H9 (cell line): ENCODE measurements around the gene MAP3K5. TPM values are rescaled to one million over a fixed set of nuclear protein-coding genes. Genes with fewer than 3 reads are reported as not detected.

ENCODE experiments used
- DNase-seq: peaks from one replicate; pipeline ENCODE4 v3.0.0-alpha.2; 2017
- H2AFZ ChIP-seq: one replicate; pipeline ENCODE4 v1.6.1; 2013; ENCODE audit warnings: mild to moderate bottlenecking, low read length, control low read depth, moderate library complexity
- H2AK5ac ChIP-seq: 2 replicates; pipeline ENCODE4 v1.6.1; 2013; ENCODE audit warnings: low read length, control low read depth, mixed read lengths; ENCODE audit not compliant: insufficient read length
- H2BK120ac ChIP-seq: one replicate; pipeline ENCODE4 v1.6.1; 2013; ENCODE audit warnings: low read depth, mild to moderate bottlenecking, low read length, control low read depth, inconsistent platforms; ENCODE audit not compliant: poor library complexity, severe bottlenecking
- H2BK12ac ChIP-seq: 2 replicates; pipeline ENCODE4 v1.6.1; 2013; ENCODE audit warnings: low read length, control low read depth, mixed read lengths, low read depth; ENCODE audit not compliant: insufficient read length
- H2BK15ac ChIP-seq: 2 replicates; pipeline ENCODE4 v1.6.1; 2013; ENCODE audit warnings: low read depth, low read length, control low read depth
- H2BK20ac ChIP-seq: one replicate; pipeline ENCODE4 v1.6.1; 2013; ENCODE audit warnings: low read depth, mild to moderate bottlenecking, low read length, control low read depth, inconsistent platforms; ENCODE audit not compliant: poor library complexity, severe bottlenecking
- H2BK5ac ChIP-seq: 2 replicates; pipeline ENCODE4 v1.6.1; 2013; ENCODE audit warnings: low read length, control low read depth, mixed read lengths; ENCODE audit not compliant: insufficient read length
- H3K14ac ChIP-seq: 2 replicates; pipeline ENCODE4 v1.6.1; 2013; ENCODE audit warnings: low read length, control low read depth; ENCODE audit not compliant: insufficient read depth
- H3K18ac ChIP-seq: 2 replicates; pipeline ENCODE4 v1.6.1; 2013; ENCODE audit warnings: low read depth, mild to moderate bottlenecking, mixed read lengths, low read length, control low read depth; ENCODE audit not compliant: insufficient read length
- H3K23ac ChIP-seq: 2 replicates; pipeline ENCODE4 v1.6.1; 2013; ENCODE audit warnings: low read length, control low read depth, mixed read lengths, low read depth; ENCODE audit not compliant: insufficient read length
- H3K23me2 ChIP-seq: 2 replicates; pipeline ENCODE4 v1.6.1; 2013; ENCODE audit warnings: low read depth, mild to moderate bottlenecking, mixed read lengths, low read length, control low read depth; ENCODE audit not compliant: insufficient read length, poor library complexity, severe bottlenecking
- H3K27ac ChIP-seq: 2 replicates; pipeline ENCODE4 v1.5.1; 2013; ENCODE audit warnings: low read length, control low read depth, mixed read lengths, low read depth; ENCODE audit not compliant: insufficient read length
- H3K27me3 ChIP-seq: 2 replicates; pipeline ENCODE4 v1.6.1; 2013; ENCODE audit warnings: low read length, control low read depth, inconsistent platforms; ENCODE audit not compliant: insufficient read depth
- H3K4ac ChIP-seq: 2 replicates; pipeline ENCODE4 v1.6.1; 2013; ENCODE audit warnings: low read depth, mild to moderate bottlenecking, control low read depth, inconsistent platforms, low read length, moderate library complexity
- H3K4me1 ChIP-seq: 2 replicates; pipeline ENCODE4 v1.6.1; 2013; ENCODE audit warnings: low read length, control low read depth, inconsistent platforms; ENCODE audit not compliant: insufficient read depth
- H3K4me2 ChIP-seq: 2 replicates; pipeline ENCODE4 v1.6.1; 2013; ENCODE audit warnings: low read length, control low read depth, mixed read lengths; ENCODE audit not compliant: insufficient read length, insufficient read depth
- H3K56ac ChIP-seq: 2 replicates; pipeline ENCODE4 v1.6.1; 2013; ENCODE audit warnings: low read depth, mild to moderate bottlenecking, mixed read lengths, low read length, control low read depth; ENCODE audit not compliant: insufficient read length
- H3K79me1 ChIP-seq: 2 replicates; pipeline ENCODE4 v1.6.1; 2013; ENCODE audit warnings: low read depth, mild to moderate bottlenecking, moderate library complexity, low read length, control low read depth, inconsistent platforms; ENCODE audit not compliant: insufficient read depth, poor library complexity, severe bottlenecking
- H3K79me2 ChIP-seq: 2 replicates; pipeline ENCODE4 v1.6.1; 2013; ENCODE audit warnings: low read length, control low read depth, inconsistent platforms; ENCODE audit not compliant: insufficient read depth
- H3K9ac ChIP-seq: 2 replicates; pipeline ENCODE4 v1.6.1; 2013; ENCODE audit warnings: low read length, control low read depth, mixed read lengths; ENCODE audit not compliant: insufficient read length; ENCODE audit errors: extremely low read depth
- H3K9me3 ChIP-seq: one replicate; pipeline ENCODE4 v1.6.1; 2013; ENCODE audit warnings: low read depth, low read length, inconsistent platforms; ENCODE audit not compliant: control insufficient read depth
- H3T11ph ChIP-seq: one replicate; pipeline ENCODE4 v1.6.1; 2013; ENCODE audit warnings: mild to moderate bottlenecking, low read length, control low read depth, inconsistent platforms
- H4K20me1 ChIP-seq: one replicate; pipeline ENCODE4 v1.6.1; 2013; ENCODE audit not compliant: control insufficient read depth, insufficient read length, insufficient read depth
- H4K5ac ChIP-seq: 2 replicates; pipeline ENCODE4 v1.6.1; 2013; ENCODE audit warnings: low read depth, mild to moderate bottlenecking, mixed read lengths, low read length, control low read depth; ENCODE audit not compliant: insufficient read length
- H4K8ac ChIP-seq: replicated peaks from 2 replicates; pipeline ENCODE4 v1.6.1; 2013; ENCODE audit warnings: low read length, control low read depth, mixed read lengths, low read depth; ENCODE audit not compliant: insufficient read length
- H4K91ac ChIP-seq: 2 replicates; pipeline ENCODE4 v1.6.1; 2013; ENCODE audit warnings: low read depth, mild to moderate bottlenecking, moderate library complexity, mixed read lengths, low read length, control low read depth; ENCODE audit not compliant: insufficient read length
- H3K27ac Mint-ChIP-seq, 3 experiments: 2 replicates in 2 of 3; 3 replicates in 1 of 3; pipeline ENCODE4 v1.8.0; 2020 to 2021; ENCODE audit warnings: mixed read lengths in 3 of 3, mild to moderate bottlenecking in 1 of 3, moderate library complexity in 1 of 3
- H3K27me3 Mint-ChIP-seq: 2 replicates; pipeline ENCODE4 v1.8.0; 2021; ENCODE audit warnings: low read depth, mild to moderate bottlenecking, moderate library complexity, mixed read lengths
- H3K36me3 Mint-ChIP-seq, 3 experiments: 2 replicates in 2 of 3; 3 replicates in 1 of 3; pipeline ENCODE4 v1.8.0; 2020 to 2021; ENCODE audit warnings: low read depth in 3 of 3, mixed read lengths in 3 of 3; ENCODE audit not compliant: insufficient read depth in 1 of 3
- H3K4me1 Mint-ChIP-seq, 2 experiments: 2 replicates each; pipeline ENCODE4 v1.8.0; 2020; ENCODE audit warnings: mixed read lengths in 2 of 2
- H3K4me3 Mint-ChIP-seq, 2 experiments: 2 replicates in 1 of 2; 3 replicates in 1 of 2; pipeline ENCODE4 v1.8.0; 2020 to 2021; ENCODE audit warnings: mild to moderate bottlenecking in 2 of 2, mixed read lengths in 2 of 2, moderate library complexity in 1 of 2
- H3K9me3 Mint-ChIP-seq, 2 experiments: 2 replicates in 1 of 2; 3 replicates in 1 of 2; pipeline ENCODE4 v1.8.0; 2020; ENCODE audit warnings: mild to moderate bottlenecking in 2 of 2, mixed read lengths in 2 of 2, moderate library complexity in 1 of 2
- WGBS: extraction: QIAGEN DNeasy Blood & Tissue Kit; methylation state at CpG from one replicate; pipeline ENCODE4 v1.1.7; 2013; ENCODE audit warnings: missing lambda C conversion rate, low lambda C conversion rate, mixed read lengths; ENCODE audit not compliant: insufficient read length; ENCODE audit errors: extremely low coverage; 5-methylcytosine and 5-hydroxymethylcytosine counted together
- total RNA-seq: library from RNA; stranded (reverse); gene quantifications from 2 replicates; pipeline ENCODE4 v1.2.1, GENCODE V29; 2021
- TF ChIP-seq, protein P1 (sequence below): fragments of 200-600 bp; sonication (generic); conservative IDR thresholded peaks from 3 replicates; pipeline ENCODE4 v1.8.0; 2021; ENCODE audit warnings: antibody characterized with exemption, mild to moderate bottlenecking

MAP3K5 gene
- total RNA-seq, 1 experiment from 2014 or later, result 1.6 TPM

DNA sequence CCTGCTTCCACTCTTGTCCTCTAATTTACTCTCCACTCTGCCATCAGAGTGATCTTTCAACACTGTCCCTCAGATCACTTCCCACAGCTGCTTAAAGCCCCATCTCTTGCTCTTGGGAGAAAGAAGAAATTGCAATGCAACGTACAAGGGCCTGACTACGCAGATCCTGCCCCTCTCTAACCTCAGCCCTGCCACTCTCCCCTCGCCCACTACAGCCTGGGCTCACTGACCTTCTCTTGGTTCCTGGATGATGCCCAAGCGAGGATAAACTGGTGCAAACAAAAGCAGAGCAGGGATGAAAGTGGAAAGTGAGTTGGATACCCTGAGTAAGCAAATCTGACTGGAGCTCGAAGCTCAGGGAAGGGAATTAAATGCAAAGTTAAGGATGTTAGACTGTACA lies 92.9 kb downstream of the MAP3K5 start:
- WGBS, result no CpG with 5 or more reads among the region's 5 CpGs
- Histone ChIP-seq H3K18ac (no peak overlapping the region), H4K91ac (no peak overlapping the region), H3K27me3 (no peaks in the 10 kb centered on the region), H3K4me1 (no peaks in the 10 kb centered on the region), H3K9ac (no peak overlapping the region), H2BK120ac (no peak overlapping the region), H3K27ac (no peak overlapping the region), H4K8ac (no peak overlapping the region), H4K20me1 (no peaks in the 10 kb centered on the region), H3K23me2 (no peaks in the 10 kb centered on the region), H3K14ac (no peak overlapping the region), H3K79me1 (no peaks in the 10 kb centered on the region), H4K5ac (no peak overlapping the region), H3K4ac (no peak overlapping the region), H2BK12ac (no peak overlapping the region), H3T11ph (no peak overlapping the region), H3K56ac (no peak overlapping the region), H2AK5ac (no peak overlapping the region), H2BK5ac (no peak overlapping the region), H3K23ac (no peak overlapping the region), H2BK20ac (no peak overlapping the region), H3K79me2 (no peaks in the 10 kb centered on the region), H3K9me3 (no peaks in the 10 kb centered on the region), H2BK15ac (no peak overlapping the region), H2AFZ (no peak overlapping the region), H3K4me2 (no peak overlapping the region)
- TF ChIP-seq, protein P1, sequence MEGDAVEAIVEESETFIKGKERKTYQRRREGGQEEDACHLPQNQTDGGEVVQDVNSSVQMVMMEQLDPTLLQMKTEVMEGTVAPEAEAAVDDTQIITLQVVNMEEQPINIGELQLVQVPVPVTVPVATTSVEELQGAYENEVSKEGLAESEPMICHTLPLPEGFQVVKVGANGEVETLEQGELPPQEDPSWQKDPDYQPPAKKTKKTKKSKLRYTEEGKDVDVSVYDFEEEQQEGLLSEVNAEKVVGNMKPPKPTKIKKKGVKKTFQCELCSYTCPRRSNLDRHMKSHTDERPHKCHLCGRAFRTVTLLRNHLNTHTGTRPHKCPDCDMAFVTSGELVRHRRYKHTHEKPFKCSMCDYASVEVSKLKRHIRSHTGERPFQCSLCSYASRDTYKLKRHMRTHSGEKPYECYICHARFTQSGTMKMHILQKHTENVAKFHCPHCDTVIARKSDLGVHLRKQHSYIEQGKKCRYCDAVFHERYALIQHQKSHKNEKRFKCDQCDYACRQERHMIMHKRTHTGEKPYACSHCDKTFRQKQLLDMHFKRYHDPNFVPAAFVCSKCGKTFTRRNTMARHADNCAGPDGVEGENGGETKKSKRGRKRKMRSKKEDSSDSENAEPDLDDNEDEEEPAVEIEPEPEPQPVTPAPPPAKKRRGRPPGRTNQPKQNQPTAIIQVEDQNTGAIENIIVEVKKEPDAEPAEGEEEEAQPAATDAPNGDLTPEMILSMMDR, result no peak
- Mint-ChIP-seq H3K9me3 (no peaks in the 10 kb centered on the region), H3K27me3 (no peaks in the 10 kb centered on the region; the same call in 1 of the 2 replicates), H3K4me1 (no peaks in the 10 kb centered on the region), H3K36me3 (no peaks in the 10 kb centered on the region), H3K4me3 (no peak overlapping the region), H3K27ac (no peak overlapping the region)
- no peak for DNase-seq
